Esophagus squamous epithelium (tissue), 5 donors: ENCODE results near the gene MORN1. TPM values are rescaled to one million over a fixed set of nuclear protein-coding genes. Genes with fewer than 3 reads are reported as not detected.

Experiments used
- DNase-seq: peaks from one replicate; lab custom pipeline; 2025; lab: John Stamatoyannopoulos, UW
- H3K27ac ChIP-seq, 4 donors: fragments of 200-600 bp; sonication (generic); one replicate each; pipeline ENCODE4 v1.5.1; 2016 to 2019; ENCODE audit warnings: mild to moderate bottlenecking in 1 of 4
- H3K27me3 ChIP-seq, 4 donors: fragments of 200-600 bp; sonication (generic); 1 replicate in 3 of 4; 2 replicates in 1 of 4; pipeline versions ENCODE4 v1.5.1 to v1.6.0; 2017 to 2021; ENCODE audit warnings: antibody characterized with exemption in 1 of 4
- H3K36me3 ChIP-seq, 3 donors: fragments of 200-600 bp; sonication (generic); one replicate each; pipeline ENCODE4 v1.5.1; 2016 to 2019
- H3K4me1 ChIP-seq, 3 donors: fragments of 200-600 bp; sonication (generic); one replicate each; pipeline ENCODE4 v1.5.1; 2017 to 2019
- H3K4me3 ChIP-seq, 4 donors: fragments of 200-600 bp; sonication (generic); 1 replicate in 3 of 4; 2 replicates in 1 of 4; pipeline ENCODE4 v1.5.1; 2016 to 2019; ENCODE audit warnings: mild to moderate bottlenecking in 2 of 4, moderate library complexity in 1 of 4
- H3K9me3 ChIP-seq, 3 donors: fragments of 200-600 bp; sonication (generic); one replicate each; pipeline ENCODE4 v1.5.1; 2016 to 2019
- POLR2A ChIP-seq, 4 donors: fragments of 450-650 bp; IDR thresholded peaks; one replicate each; pipeline ENCODE4 v1.6.1; 2017; ENCODE audit warnings: antibody characterized with exemption in 4 of 4, mild to moderate bottlenecking in 4 of 4, moderate library complexity in 3 of 4
- WGBS, 2 donors: methylation state at CpG; one replicate each; pipeline ENCODE4 v1.1.5; 2018; 5-methylcytosine and 5-hydroxymethylcytosine counted together
- intact Hi-C: fragments of 100-400 bp; cut with DNase I; formaldehyde crosslinking; loops from one replicate; pipeline ENCODE4 v1.15.0; 2022
- total RNA-seq, 4 donors: library from RNA; depleted of rRNA; stranded (reverse); fragments of >200 nt; gene quantifications; one replicate each; pipeline ENCODE4 v1.1.0, GENCODE V29; 2016
- TF ChIP-seq, protein P1 (sequence below), 6 experiments: fragments of 450-650 bp in 4 of 6; fragments of 200-600 bp in 2 of 6; sonication (generic) in 2 of 6; IDR thresholded peaks; one replicate each; pipeline ENCODE4 v1.5.1; 2016 to 2019; ENCODE audit warnings: antibody characterized with exemption in 6 of 6, mild to moderate bottlenecking in 4 of 6, moderate library complexity in 4 of 6
- donor health status: DM: yes; HTN: yes; CAD: no.

The MORN1 gene
- total RNA-seq, 4 donors from 2014 or later, result 6.7 to 10.8 (median 7.0) TPM

DNA sequence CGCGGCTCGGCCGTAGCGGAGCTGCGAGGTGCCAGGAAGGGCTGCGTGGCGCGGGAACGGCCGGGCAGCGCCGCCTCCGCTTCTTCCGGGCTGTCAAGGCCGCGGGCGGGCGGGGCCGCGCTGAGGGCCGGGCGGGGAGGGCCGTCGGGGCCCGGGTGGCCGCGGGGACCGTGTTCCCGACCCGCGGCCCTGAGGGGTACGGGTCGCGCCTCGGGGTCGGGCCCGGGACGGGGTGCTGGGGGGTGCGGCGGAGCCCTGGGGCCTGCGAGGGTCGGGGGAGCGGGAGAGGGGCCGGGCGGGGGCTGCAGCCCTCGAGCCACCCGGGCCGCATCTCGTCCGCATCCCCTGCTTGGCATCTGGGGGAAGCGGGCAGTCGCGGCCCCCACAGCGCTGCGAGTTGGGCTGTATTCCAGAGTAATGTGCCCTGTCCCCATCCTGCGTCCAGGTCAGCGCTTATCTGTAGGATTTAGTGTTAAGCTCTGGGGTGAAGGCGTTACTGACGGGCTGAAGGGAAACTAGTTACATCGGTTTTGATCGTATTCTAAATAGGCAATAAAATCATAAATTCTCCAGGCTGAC is 666 bp upstream of the MORN1 start:
- no peak for TF ChIP-seq POLR2A (IDR thresholded peaks at IDR 0.05)
- TF ChIP-seq, protein P1, sequence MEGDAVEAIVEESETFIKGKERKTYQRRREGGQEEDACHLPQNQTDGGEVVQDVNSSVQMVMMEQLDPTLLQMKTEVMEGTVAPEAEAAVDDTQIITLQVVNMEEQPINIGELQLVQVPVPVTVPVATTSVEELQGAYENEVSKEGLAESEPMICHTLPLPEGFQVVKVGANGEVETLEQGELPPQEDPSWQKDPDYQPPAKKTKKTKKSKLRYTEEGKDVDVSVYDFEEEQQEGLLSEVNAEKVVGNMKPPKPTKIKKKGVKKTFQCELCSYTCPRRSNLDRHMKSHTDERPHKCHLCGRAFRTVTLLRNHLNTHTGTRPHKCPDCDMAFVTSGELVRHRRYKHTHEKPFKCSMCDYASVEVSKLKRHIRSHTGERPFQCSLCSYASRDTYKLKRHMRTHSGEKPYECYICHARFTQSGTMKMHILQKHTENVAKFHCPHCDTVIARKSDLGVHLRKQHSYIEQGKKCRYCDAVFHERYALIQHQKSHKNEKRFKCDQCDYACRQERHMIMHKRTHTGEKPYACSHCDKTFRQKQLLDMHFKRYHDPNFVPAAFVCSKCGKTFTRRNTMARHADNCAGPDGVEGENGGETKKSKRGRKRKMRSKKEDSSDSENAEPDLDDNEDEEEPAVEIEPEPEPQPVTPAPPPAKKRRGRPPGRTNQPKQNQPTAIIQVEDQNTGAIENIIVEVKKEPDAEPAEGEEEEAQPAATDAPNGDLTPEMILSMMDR (IDR thresholded peaks at IDR 0.05), result peak in 2 of 6 experiments; percentile 1
- H3K4me1 ChIP-seq, result peaks cover 37 to 73% (median 50%) of the 10 kb centered on the region in 3 donors
- peaks cover 0 to 55% (median 18%) of the 10 kb centered on the region in 3 donors for H3K36me3 ChIP-seq
- no peaks in the 10 kb centered on the region for H3K27me3 ChIP-seq
- no peaks in the 10 kb centered on the region for H3K9me3 ChIP-seq
- DNase-seq, result no peak
- H3K4me3 ChIP-seq, result peak overlapping the region; percentile 63 to 100 (median 86)
- intact Hi-C loops, result no loop called here
- peak overlapping the region; percentile 81 to 98 (median 96) for H3K27ac ChIP-seq
- WGBS, 2 donors, result 0% methylated on average over 2 to 5 of the region's 62 CpGs

DNA sequence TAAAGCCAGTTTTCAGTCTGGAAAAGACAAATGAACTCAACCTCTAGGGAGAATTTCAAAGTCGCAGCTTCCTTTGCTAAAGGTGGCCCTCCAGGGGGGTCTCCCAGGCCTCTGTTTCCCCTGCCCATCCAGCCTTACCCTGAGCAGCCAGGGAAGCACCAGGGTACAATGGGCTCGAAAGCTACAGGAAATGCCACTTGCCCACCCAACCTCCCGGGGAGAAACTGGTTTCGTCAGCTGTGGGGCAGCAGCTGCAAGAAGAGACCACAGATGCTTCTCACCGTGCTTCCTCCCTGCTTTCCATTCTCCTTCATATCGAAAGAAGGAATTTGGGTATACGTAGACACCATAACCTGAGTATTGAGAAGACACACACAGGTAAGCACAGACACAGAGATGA is 1.7 kb downstream of the MORN1 start:
- intact Hi-C loops, result no loop called here
- H3K36me3 ChIP-seq, result peaks cover 0 to 38% (median 0%) of the 10 kb centered on the region in 3 donors
- H3K4me3 ChIP-seq, result no peak overlapping the region
- H3K27ac ChIP-seq, result peak overlapping the region in 2 of 4 donors; percentile 49 to 86
- H3K9me3 ChIP-seq, result no peaks in the 10 kb centered on the region
- 78 to 86% methylated on average over 7 of the region's 7 CpGs for whole genome bisulfite sequencing, 2 donors
- no peak for TF ChIP-seq POLR2A (IDR thresholded peaks at IDR 0.05)
- TF ChIP-seq, protein P1 (IDR thresholded peaks at IDR 0.05), result no peak
- H3K27me3 ChIP-seq, result no peaks in the 10 kb centered on the region
- DNase-seq, result no peak
- H3K4me1 ChIP-seq, result peaks cover 34 to 49% (median 38%) of the 10 kb centered on the region in 3 donors

DNA sequence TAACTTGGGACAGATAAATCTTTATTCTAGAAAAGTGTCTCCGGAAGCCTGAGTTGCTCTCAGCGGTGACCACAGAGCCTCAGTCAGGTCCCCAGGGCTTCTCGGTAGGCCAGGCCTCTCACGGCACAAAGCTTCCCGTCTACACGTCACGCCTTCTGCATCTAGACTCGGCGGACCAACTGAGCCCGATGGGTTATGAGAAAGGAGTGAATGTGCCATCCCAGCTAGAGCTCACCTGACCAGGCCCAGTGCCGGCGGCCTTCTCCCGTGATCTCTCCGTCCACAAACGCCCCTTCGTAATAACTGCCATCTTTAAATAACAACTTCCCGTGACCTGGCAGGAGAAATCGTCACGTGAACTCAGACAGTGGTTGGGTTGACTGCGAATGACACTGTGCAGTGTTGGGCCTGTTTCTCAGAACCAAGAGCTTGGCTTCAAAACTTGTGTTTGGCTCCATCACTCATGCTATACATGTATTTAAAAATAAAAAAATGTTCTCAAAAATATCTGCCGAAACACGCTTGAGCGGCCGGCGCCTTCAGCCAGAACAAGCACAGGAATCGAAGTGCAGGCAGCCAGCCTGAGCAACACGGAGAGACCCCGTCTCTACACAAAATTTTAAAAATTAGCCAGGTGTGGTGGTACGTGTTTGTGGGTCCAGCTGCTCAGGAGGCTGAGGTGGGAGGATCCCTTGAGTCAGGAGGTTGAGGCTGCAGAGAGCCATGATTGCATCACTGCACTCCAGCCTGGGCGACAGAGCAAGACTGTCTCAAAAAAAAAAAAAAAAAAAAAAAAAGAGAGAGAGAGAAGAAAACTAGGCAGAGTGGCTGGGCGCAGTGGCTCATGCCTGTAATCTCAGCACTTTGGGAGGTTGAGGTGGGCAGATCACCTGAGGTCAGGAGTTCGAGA is 3.1 kb downstream of the MORN1 start:
- no peak overlapping the region for H3K27ac ChIP-seq
- H3K36me3 ChIP-seq, result peaks cover 0 to 24% (median 0%) of the 10 kb centered on the region in 3 donors
- H3K4me1 ChIP-seq, result peaks cover 22 to 35% (median 26%) of the 10 kb centered on the region in 3 donors
- H3K9me3 ChIP-seq, result no peaks in the 10 kb centered on the region
- TF ChIP-seq, protein P1 (IDR thresholded peaks at IDR 0.05), result no peak
- no peak for TF ChIP-seq POLR2A (IDR thresholded peaks at IDR 0.05)
- DNase-seq, result no peak
- no peak overlapping the region for H3K4me3 ChIP-seq
- WGBS, 2 donors, result 89 to 93% methylated on average over 30 to 32 of the region's 32 CpGs
- intact Hi-C loops, result no loop called here
- H3K27me3 ChIP-seq, result no peaks in the 10 kb centered on the region

DNA sequence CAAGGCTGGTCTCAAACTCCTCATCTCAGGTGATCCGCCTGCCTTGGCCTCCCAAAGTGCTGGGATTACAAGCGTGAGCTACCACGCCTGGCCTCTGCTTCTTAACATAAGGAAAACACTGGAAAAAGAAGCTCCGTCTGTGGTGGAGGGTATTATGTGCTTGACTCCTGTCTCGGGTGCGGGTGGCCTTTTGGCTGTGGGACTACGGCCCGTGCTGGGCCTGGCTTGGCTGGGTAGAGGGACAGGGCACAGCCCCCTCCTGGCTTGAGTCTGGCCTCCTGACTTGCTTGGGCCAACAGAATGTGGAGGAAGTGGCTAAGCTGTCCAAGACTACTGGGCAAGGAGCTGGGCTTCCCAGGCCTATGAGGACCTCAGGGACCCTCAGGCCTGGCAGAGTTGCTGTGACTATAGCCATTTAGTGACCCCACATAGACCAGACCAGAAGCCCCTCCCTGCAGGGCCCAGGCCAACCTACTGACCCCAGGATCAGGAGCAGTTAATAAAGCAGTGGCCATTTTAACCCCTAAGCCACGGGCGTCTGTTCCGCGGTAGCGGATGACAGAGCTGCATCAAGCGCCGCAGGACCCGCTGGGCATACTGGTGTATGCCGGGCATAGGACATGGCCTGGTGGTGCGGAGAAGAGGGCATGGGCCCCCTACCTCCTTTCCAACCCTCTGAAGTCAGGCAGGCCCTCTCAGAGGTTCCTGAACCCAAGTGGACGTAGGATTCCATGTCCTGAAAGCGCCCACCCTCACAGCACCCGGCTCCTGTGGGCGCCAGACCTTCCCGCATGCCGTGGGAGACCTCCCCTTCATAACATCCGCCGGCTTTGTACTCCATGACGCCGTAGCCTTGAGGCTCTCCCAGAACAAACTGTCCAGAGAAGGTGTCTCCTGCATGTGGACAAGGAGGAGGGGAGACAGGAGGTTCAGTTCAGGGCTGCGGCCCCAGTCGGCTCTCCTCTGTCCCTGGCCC is 4.4 kb downstream of the MORN1 start:
- Histone ChIP-seq H3K4me3 (no peak overlapping the region), H3K4me1 (peaks cover 15 to 30% (median 16%) of the 10 kb centered on the region in 3 donors), H3K9me3 (no peaks in the 10 kb centered on the region), H3K36me3 (peaks cover 0 to 19% (median 0%) of the 10 kb centered on the region in 3 donors), H3K27me3 (no peaks in the 10 kb centered on the region), H3K27ac (no peak overlapping the region)
- intact Hi-C loops, result no loop called here
- TF ChIP-seq, protein P1 (IDR thresholded peaks at IDR 0.05), result no peak
- no peak for TF ChIP-seq POLR2A (IDR thresholded peaks at IDR 0.05)
- 95% methylated on average over 12 to 15 of the region's 30 CpGs for WGBS, 2 donors
- DNase-seq, result no peak
